ENCODE measurements around the gene CCDC88A. TPM values are rescaled to one million over a fixed set of nuclear protein-coding genes. Genes with fewer than 3 reads are reported as not detected.
A peak's percentile ranks its signal among the peaks of the same experiment; 100 is the strongest.

The CCDC88A gene
- polyA plus RNA-seq, 1 experiment, result 18.7 TPM

- DNase-seq (ENCODE audit: low read depth), result no peak
- TF ChIP-seq, protein P1, sequence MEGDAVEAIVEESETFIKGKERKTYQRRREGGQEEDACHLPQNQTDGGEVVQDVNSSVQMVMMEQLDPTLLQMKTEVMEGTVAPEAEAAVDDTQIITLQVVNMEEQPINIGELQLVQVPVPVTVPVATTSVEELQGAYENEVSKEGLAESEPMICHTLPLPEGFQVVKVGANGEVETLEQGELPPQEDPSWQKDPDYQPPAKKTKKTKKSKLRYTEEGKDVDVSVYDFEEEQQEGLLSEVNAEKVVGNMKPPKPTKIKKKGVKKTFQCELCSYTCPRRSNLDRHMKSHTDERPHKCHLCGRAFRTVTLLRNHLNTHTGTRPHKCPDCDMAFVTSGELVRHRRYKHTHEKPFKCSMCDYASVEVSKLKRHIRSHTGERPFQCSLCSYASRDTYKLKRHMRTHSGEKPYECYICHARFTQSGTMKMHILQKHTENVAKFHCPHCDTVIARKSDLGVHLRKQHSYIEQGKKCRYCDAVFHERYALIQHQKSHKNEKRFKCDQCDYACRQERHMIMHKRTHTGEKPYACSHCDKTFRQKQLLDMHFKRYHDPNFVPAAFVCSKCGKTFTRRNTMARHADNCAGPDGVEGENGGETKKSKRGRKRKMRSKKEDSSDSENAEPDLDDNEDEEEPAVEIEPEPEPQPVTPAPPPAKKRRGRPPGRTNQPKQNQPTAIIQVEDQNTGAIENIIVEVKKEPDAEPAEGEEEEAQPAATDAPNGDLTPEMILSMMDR (IDR thresholded peaks at IDR 0.05; ENCODE audit: insufficient read depth, low read depth, low read length), result no peak
- POLR2A ChIA-PET, result no interaction called here
- no peaks in the 10 kb centered on the region for H3K36me3 ChIP-seq (ENCODE audit: control insufficient read depth, insufficient read depth, low read length)
- no peaks in the 10 kb centered on the region for H3K27me3 ChIP-seq (ENCODE audit: control insufficient read depth, insufficient read depth, low read length)
- CTCF ChIA-PET, result no interaction called here
- H3K4me3 ChIP-seq (ENCODE audit: low read depth, low read length), result peak overlapping the region; percentile 100
Observed at GRCh38 chr2:55418072-55418471, 1.6 kb downstream of the CCDC88A start.

DNA sequence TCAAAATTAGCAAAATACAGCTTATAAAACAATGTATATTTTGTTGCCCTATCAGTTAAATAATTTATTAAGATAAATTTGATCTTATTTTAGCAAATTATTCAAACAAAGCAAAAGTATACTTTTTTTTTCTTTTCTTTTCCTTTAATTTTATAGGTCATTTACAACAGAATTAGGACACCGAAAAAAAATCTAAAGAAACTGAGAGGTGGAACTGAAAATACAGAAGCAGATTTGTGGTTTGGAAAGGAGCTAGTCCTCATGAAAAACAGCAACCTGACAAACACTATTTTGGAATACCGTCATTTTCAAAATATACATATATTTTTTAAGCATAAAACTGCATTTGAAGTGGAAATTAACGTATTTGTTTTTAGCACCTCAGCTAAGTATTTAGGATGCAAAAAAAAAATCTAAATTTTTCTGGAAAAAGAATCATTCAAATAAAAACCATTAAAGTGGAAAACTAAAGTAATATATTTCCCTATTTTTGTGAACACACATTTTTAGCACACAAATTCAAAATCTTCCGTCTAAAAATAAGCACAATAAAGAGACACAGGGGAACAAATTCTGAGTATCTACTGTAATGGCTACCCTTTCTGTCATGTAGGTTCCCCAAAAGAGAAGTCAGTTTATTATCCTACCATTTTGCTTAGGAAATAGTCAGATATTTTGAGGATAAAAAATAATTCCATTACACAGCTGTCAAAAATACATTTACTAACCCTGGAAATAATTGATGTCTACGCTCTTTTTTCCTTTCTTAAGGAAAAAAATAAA lies 2.7 kb downstream of the CCDC88A start:
- TF ChIP-seq, protein P1 (IDR thresholded peaks at IDR 0.05; ENCODE audit: insufficient read depth, low read depth, low read length), result no peak
- DNase-seq (ENCODE audit: low read depth), result no peak
- Histone ChIP-seq H3K4me3 (ENCODE audit: low read depth, low read length) (no peak overlapping the region), H3K36me3 (ENCODE audit: control insufficient read depth, insufficient read depth, low read length) (0 out of 2 replicates have a peak, but pooled peaks cover 1% of the 10 kb centered on the region), H3K27me3 (ENCODE audit: control insufficient read depth, insufficient read depth, low read length) (no peaks in the 10 kb centered on the region)
- CTCF ChIA-PET, result interaction anchor here (0.6 to 0.7 kb wide), 2 partner anchors 1319 to 1442 kb away, joined by 3 to 5 read pairs; no protein-coding TSS in a partner anchor
- POLR2A ChIA-PET, result no interaction called here

- POLR2A ChIA-PET, result no interaction called here
- H3K4me3 ChIP-seq (ENCODE audit: low read depth, low read length), result no peak overlapping the region
- no peaks in the 10 kb centered on the region for H3K27me3 ChIP-seq (ENCODE audit: control insufficient read depth, insufficient read depth, low read length)
- H3K36me3 ChIP-seq (ENCODE audit: control insufficient read depth, insufficient read depth, low read length), result 0 out of 2 replicates have a peak, but pooled peaks cover 1% of the 10 kb centered on the region
- TF ChIP-seq, protein P1 (IDR thresholded peaks at IDR 0.05; ENCODE audit: insufficient read depth, low read depth, low read length), result no peak
- DNase-seq (ENCODE audit: low read depth), result no peak
- CTCF ChIA-PET, result no interaction called here
Observed at GRCh38 chr2:55415300-55415699, 4.4 kb downstream of the CCDC88A start.

- CTCF ChIA-PET, result no interaction called here
- H3K4me3 ChIP-seq (ENCODE audit: low read depth, low read length), result no peak overlapping the region
- H3K36me3 ChIP-seq (ENCODE audit: control insufficient read depth, insufficient read depth, low read length), result peaks cover 1% of the 10 kb centered on the region; the same call in 1 of the 2 replicates
- DNase-seq (ENCODE audit: low read depth), result no peak
- POLR2A ChIA-PET, result no interaction called here
- H3K27me3 ChIP-seq (ENCODE audit: control insufficient read depth, insufficient read depth, low read length), result no peaks in the 10 kb centered on the region
- TF ChIP-seq, protein P1 (IDR thresholded peaks at IDR 0.05; ENCODE audit: insufficient read depth, low read depth, low read length), result no peak
Observed at GRCh38 chr2:55408918-55409868, 10.5 kb downstream of the CCDC88A start.
